Kidney (tissue), 14 donors: ENCODE data around the gene STK16. TPM values are rescaled to one million over a fixed set of nuclear protein-coding genes. Genes with fewer than 3 reads are reported as not detected.

Experiments used
- DNase-seq, 5 donors: peaks; one replicate each; pipeline ENCODE4 v3.0.0-alpha.2; 2013 to 2020
- FAIRE-seq: peaks from 2 replicates; lab custom pipeline; 2012; peaks lifted over from hg19 to GRCh38; lab: Jason Lieb, UNC
- H3K27ac ChIP-seq, 2 donors: one replicate each; pipeline ENCODE4 v1.7.0; 2013; ENCODE audit warnings: low read depth in 2 of 2, low read length in 2 of 2, inconsistent platforms in 1 of 2
- H3K27me3 ChIP-seq: one replicate; pipeline ENCODE4 v1.7.1; 2013; ENCODE audit warnings: low read length, inconsistent platforms; ENCODE audit not compliant: control insufficient read depth, insufficient read depth
- H3K36me3 ChIP-seq, 3 donors: one replicate each; pipeline versions ENCODE4 v1.7.0 to v1.7.1; 2013; ENCODE audit warnings: low read length in 3 of 3, control low read depth in 1 of 3, inconsistent platforms in 1 of 3; ENCODE audit not compliant: insufficient read depth in 3 of 3, control insufficient read depth in 2 of 3
- H3K4me1 ChIP-seq, 3 donors: one replicate each; pipeline versions ENCODE4 v1.7.0 to v1.7.1; 2013; ENCODE audit warnings: low read length in 3 of 3, inconsistent platforms in 1 of 3, low read depth in 1 of 3; ENCODE audit not compliant: control insufficient read depth in 2 of 3, insufficient read depth in 2 of 3
- H3K4me3 ChIP-seq, 3 donors: one replicate each; pipeline versions ENCODE4 v1.7.0 to v1.8.1; 2013; ENCODE audit warnings: low read length in 3 of 3, control low read depth in 1 of 3, inconsistent platforms in 1 of 3
- H3K9ac ChIP-seq, 3 donors: one replicate each; pipeline versions ENCODE4 v1.7.0 to v1.7.1; 2013; ENCODE audit warnings: low read length in 3 of 3, control low read depth in 1 of 3, inconsistent platforms in 1 of 3
- H3K9me3 ChIP-seq, 3 donors: one replicate each; pipeline versions ENCODE4 v1.7.0 to v1.7.1; 2013; ENCODE audit warnings: low read length in 3 of 3, control low read depth in 1 of 3, inconsistent platforms in 1 of 3; ENCODE audit not compliant: control insufficient read depth in 2 of 3, insufficient read depth in 1 of 3
- intact Hi-C: fragments of 100-400 bp; cut with DNase I; formaldehyde crosslinking; loops from one replicate; pipeline ENCODE4 v1.11.1; 2022
- polyA plus RNA-seq: library from polyadenylated mRNA; stranded (reverse); fragments of 350-450 nt; fragmentation: Illumina TruSeq; extraction: RNeasy Lipid Tissue Mini Kit (QIAGEN cat#74804); gene quantifications from one replicate; pipeline ENCODE4 v1.2.3, GENCODE V29; 2014; ENCODE audit warnings: low read depth, low replicate concordance; ENCODE audit not compliant: insufficient read depth
- total RNA-seq: library from RNA; stranded (reverse); fragmentation: NEBNext Ultra II Directional; extraction: Animal tissue kit (Norgen Biotek cat#: 25700); gene quantifications from one replicate; pipeline ENCODE4 v1.2.1, GENCODE V29; 2021
- TF ChIP-seq, protein P1 (sequence below): IDR thresholded peaks from 3 replicates; pipeline ENCODE4 v1.5.1; 2012; ENCODE audit warnings: mild to moderate bottlenecking, moderate library complexity, borderline replicate concordance; ENCODE audit not compliant: insufficient read depth; ENCODE audit errors: extremely low read depth
- donor health status: control.
- donor health status: control.
- donor health status: control.
- donor health status: control.
- donor health status: control.
- donor health status: DM: yes; HTN: yes; CAD: no.
- donor health status: Normal renal cell carcinoma (clear cell type).

The STK16 gene
- total and polyA plus RNA-seq, 2 donors from 2014 or later = 29.9 to 53.8 TPM

DNA sequence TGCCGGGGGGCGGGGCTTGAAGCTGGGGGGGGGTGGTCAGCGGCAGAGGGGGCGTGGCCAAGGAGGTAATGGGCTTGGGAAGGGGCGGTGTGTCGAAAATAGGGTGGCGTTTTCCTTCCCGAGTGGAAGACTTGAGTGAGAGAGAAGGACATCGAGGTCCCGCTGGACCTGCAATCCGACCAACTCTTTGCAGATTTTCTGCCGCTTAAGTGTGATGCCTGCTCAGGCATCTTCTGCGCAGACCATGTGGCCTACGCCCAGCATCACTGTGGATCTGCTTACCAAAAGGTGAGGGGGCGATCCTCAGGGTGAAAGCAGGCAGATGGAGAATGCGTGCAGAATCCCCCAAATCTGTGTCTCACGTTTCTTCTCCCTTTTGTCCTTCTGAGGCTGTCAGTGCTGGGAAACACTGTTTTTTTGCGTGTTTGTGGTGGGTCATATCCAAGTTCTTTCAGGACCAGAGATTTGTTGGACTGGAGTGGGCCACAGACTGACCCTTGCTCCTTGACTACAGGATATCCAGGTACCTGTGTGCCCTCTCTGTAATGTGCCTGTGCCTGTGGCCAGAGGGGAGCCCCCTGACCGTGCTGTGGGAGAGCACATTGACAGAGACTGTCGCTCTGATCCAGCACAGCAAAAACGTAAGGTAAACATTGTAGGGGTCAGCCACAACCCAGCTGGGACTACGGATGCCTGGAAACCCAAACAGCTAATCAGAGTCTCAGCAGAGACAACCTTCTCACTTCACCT, 38.0 kb upstream of the STK16 start:
- DNase-seq (peak in 3 of 5 donors; percentile 24 to 63 (median 56)), FAIRE-seq (no peak)
- H3K4me3 ChIP-seq = peak overlapping the region; percentile 60 to 89 (median 74)
- intact Hi-C loops = no loop called here
- peak overlapping the region; percentile 97 to 98 for H3K27ac ChIP-seq
- peaks cover 0 to 19% (median 10%) of the 10 kb centered on the region in 3 donors for H3K36me3 ChIP-seq
- no peaks in the 10 kb centered on the region for H3K9me3 ChIP-seq
- TF ChIP-seq, protein P1, sequence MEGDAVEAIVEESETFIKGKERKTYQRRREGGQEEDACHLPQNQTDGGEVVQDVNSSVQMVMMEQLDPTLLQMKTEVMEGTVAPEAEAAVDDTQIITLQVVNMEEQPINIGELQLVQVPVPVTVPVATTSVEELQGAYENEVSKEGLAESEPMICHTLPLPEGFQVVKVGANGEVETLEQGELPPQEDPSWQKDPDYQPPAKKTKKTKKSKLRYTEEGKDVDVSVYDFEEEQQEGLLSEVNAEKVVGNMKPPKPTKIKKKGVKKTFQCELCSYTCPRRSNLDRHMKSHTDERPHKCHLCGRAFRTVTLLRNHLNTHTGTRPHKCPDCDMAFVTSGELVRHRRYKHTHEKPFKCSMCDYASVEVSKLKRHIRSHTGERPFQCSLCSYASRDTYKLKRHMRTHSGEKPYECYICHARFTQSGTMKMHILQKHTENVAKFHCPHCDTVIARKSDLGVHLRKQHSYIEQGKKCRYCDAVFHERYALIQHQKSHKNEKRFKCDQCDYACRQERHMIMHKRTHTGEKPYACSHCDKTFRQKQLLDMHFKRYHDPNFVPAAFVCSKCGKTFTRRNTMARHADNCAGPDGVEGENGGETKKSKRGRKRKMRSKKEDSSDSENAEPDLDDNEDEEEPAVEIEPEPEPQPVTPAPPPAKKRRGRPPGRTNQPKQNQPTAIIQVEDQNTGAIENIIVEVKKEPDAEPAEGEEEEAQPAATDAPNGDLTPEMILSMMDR = no peak
- peaks cover 8 to 14% (median 9%) of the 10 kb centered on the region in 3 donors for H3K4me1 ChIP-seq
- H3K9ac ChIP-seq = peak overlapping the region; percentile 22 to 57 (median 26)
- no peaks in the 10 kb centered on the region for H3K27me3 ChIP-seq

DNA sequence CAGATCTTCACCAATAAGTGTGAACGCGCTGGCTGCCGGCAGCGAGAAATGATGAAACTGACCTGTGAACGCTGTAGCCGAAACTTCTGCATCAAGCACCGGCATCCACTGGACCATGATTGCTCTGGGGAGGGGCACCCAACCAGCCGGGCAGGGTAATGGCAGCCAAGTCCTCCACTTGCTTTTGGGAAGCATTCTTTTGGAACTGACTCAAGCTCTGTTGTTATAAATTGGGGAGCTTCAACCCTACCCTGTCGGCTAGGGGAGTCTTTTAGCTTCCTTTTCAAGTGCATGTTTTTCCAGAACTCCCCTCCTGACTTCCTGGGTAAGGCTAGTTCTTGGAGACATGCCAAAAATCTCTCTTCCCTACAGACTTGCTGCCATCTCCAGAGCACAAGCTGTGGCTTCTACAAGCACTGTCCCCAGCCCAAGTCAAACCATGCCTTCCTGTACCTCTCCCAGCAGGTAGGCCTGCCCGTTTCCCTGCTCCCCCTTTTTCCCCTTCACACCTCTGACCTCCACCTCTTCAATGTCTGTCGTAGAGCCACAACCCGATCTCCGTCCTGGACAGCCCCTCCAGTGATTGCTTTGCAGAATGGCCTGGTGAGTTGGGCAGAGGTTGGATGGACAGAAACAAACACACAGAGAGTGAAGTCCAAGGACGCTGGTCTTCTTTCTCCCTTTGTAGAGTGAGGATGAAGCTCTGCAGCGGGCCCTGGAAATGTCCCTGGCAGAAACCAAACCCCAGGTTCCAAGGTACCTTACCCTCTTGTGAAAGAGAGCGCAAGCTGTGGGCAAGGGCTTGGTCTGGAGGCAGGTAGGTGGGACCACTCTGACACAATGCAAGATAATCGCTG, 37.2 kb upstream of the STK16 start:
- Histone ChIP-seq H3K27ac (peak overlapping the region in 1 of 2 donors; percentile 97), H3K27me3 (no peaks in the 10 kb centered on the region), H3K9me3 (no peaks in the 10 kb centered on the region), H3K4me1 (peaks cover 8 to 14% (median 9%) of the 10 kb centered on the region in 3 donors), H3K4me3 (peak overlapping the region in 1 of 3 donors; percentile 89), H3K36me3 (peaks cover under 1 to 19% (median 14%) of the 10 kb centered on the region in 3 donors), H3K9ac (peak overlapping the region in 1 of 3 donors; percentile 57)
- FAIRE-seq (no peak), DNase-seq (peak in 3 of 5 donors; percentile 26 to 79 (median 39))
- TF ChIP-seq, protein P1 = no peak
- intact Hi-C loops = no loop called here

DNA sequence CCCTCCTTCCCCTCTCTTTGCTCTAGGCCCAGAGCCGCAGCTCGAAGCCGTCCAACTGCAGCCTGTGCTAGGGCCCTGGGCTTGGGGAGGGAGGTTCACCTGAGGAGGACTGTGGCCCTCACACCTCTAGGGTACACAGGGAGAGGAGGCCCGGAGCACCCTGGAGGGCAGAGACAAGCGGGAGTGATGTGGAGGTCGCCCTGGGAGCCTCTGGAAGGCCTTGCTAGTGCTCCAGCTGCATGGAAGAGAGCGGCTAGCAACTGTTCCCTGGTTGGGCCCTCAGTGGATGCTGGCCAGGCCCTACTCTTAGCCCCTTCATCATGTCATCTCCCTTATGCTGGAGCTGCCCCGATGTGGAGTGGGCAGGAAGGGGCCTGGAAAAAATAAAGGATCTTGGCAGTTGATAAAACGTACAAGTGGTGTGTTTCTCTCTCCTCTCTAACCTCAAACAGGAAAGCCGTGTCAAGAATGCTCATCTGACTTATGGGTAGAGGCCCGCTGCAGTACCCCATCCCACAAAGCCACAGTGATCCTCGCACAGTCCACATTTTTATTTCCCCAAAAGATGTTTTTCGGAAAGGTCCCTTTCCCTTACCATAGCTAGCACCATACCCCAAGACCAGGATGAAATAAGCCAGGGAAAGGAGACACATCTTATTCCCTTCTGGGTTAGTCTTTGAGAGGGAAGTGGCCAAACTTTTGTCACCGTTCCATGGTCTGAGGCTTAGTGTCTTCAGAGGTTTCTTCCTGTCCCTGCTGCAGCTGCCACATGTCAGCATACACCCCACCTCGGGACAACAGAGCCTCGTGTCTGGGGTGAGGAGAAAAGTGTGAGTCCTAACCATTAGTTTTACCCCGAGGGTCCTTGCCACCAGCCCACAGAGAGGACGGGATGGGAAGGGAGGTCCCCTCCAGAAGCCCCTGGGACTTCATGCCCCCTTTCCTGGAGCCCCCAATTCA, 35.8 kb upstream of the STK16 start:
- Histone ChIP-seq H3K4me1 (peaks cover 8 to 14% (median 9%) of the 10 kb centered on the region in 3 donors), H3K9ac (no peak overlapping the region), H3K36me3 (peaks cover 2 to 31% (median 20%) of the 10 kb centered on the region in 3 donors), H3K27ac (no peak overlapping the region), H3K9me3 (no peaks in the 10 kb centered on the region), H3K27me3 (no peaks in the 10 kb centered on the region), H3K4me3 (no peak overlapping the region)
- FAIRE-seq = no peak
- peak in 1 of 5 donors; percentile 62 for DNase-seq
- intact Hi-C loops = no loop called here
- TF ChIP-seq, protein P1 = no peak
